COR-L47 (cell line): ENCODE results near the gene EEF1AKMT3.
"Not testable (repeated sequence)": the region's sequence is repeated elsewhere in the genome, so short reads cannot be mapped to it uniquely, and the experiment has no call there.

Experiments
- DNase-seq: peaks from one replicate; lab custom pipeline; 2025; lab: John Stamatoyannopoulos, UW

The EEF1AKMT3 gene

DNA sequence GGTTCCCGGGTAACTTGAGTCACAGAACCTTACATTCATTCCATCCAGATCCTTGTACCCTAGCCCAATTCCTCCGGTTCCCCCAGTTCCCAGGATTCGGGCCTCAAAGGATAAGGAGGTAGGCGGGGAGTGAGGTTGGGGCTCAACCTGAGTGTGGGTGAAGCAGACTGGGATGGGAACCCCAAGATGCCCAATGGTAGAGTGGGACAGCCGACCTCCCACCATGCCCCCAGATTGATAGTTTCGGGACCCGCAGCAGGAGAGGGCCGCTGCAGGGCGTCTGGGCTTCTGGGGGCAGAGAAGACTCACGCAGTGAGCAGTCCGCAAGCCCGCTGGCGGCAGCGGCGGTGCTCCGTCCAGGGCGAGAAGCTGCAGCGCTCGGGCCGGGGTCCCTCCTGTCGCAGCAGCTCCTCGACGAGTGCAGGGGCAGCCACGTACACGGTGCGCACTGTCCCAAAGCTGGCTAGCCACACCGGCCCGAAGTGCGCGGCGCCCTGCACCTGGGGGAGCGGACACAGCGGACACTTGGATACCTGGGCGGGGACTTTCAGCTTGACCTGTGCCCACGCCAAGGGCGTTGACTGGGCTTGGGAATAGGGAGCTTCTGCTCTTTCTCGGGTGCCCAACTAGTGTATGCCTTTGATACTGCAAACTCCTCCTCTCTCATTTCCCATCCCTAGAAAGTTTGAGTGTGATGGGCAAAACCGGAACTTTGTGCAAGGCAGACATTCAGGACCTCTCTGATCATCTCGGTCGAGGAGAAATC, 6.5 kb upstream of the EEF1AKMT3 start:
- DNase-seq: no peak

DNA sequence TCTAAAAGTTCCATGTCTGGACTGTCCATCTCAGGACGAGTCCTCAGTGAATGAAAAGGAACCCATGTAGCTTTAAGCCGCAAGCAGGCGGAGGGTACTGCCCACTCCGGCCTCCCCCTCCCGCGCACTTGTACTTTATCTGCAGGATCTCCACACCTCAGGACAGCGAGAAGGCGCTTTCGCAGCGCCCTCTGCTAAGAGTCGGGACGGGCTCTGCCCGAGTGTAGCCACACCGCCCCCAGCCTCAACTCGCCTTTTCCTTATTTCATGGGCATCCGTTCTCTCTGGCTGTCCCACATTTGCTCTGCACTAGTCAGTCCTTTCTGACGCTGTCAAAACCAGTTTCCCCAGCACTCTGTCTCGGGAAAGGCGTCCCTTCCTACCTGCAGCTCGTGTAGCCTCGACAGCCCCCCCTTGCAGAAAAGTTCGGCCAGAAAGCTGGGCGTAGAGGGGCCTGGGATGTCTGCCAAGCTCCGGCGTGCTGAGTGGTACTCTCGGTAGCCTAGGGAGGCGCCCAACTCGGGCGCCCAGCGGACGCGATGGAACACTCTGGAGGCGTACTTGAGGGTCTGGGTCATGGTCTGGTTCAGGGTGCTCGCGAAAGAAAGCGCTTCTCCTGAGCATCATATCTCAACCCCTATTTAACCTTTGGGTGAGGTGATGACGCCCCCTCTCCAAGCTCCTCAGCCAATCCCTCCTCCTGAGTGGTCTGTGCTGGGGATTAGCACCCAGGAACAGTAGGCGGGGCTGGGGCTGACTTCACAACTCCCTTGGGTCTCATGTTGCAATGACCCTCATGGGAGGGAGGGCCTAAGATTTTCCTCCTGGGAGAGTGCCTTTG, 5.7 kb upstream of the EEF1AKMT3 start, which contains the start of gene CYP27B1:
Gene CYP27B1 (minus strand): TSS at position 615 of the 841 bp plus-strand sequence. CDS start 37 bp downstream, at position 578.
- DNase-seq: peak; percentile 9

DNA sequence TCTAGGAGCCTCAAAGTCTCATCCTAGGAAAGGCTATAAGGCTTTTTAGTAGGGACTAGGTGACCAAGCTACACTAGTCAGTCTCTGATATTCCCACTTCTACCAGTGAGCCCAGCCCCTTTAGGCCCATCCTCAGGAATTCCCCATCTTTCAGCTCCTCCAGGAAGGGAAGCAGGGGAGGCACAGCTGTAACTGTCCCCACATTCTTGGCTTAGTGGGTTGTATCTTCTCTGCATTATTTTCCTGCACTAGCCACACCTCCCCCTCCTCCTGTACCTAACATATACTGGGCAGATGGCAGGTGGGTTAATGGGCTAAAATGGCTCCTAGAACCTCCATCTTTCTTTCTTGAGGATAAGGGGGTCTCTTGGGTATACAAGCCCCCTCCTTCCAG, 5.1 kb upstream of the EEF1AKMT3 start:
- DNase-seq: no peak

DNA sequence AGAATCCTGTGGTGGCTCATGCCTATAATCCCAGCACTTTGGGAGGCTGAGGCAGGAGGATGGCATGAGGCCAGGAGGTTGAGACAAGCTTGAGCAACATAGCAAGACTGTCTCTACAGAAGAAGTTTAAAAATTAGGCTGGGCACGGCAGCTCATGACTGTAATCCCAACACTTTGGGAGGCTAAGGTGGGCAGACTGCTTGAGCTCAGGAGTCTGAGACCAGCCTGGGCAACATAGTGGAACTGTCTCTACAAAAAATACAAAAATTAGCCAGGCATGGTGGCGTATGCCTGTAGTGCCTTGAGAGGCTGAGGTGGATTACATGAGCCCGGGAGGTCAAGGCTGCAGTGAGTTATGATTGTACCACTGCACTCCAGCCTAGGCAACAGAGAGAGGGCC, 4.5 kb upstream of the EEF1AKMT3 start:
- DNase-seq: no peak

DNA sequence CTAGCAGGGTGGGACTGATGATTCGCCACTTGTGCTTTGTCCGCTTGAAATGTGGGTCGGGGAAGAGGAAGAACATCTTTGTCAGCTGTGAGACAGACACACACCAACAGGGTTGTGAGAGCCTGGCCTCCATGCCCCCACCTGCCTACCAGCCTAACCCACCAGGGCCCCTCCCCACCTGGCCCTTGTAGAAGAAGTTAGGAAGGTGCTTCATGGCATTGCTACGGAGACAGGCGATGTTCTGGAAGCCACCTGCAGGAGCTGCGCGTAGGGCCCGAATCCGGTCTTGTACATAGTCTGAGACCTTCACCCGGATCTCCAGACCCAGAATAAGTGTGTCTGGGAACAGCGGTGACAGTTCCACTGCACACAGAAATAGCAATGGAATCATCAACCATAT, 2.8 kb upstream of the EEF1AKMT3 start:
- no peak for DNase-seq

DNA sequence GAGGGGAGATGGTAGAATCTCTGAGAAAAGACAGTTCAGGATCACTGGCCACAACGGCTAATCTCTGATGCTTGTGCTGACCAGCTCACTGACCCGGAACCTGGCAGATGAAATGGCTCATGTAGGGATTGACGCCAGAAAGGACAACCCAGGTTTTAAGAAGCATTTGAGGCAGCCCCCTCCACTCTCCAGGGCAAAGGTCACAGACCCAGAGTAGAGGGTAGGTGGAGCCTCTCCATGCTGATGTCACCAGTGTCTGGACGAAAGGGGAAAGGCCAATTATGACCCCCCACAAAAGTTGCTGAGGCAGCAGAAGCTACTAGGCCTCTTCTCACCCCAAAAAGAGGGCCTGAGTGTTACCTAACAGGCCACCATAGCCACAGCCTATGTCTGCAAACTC, 1.7 kb upstream of the EEF1AKMT3 start:
- no peak for DNase-seq

DNA sequence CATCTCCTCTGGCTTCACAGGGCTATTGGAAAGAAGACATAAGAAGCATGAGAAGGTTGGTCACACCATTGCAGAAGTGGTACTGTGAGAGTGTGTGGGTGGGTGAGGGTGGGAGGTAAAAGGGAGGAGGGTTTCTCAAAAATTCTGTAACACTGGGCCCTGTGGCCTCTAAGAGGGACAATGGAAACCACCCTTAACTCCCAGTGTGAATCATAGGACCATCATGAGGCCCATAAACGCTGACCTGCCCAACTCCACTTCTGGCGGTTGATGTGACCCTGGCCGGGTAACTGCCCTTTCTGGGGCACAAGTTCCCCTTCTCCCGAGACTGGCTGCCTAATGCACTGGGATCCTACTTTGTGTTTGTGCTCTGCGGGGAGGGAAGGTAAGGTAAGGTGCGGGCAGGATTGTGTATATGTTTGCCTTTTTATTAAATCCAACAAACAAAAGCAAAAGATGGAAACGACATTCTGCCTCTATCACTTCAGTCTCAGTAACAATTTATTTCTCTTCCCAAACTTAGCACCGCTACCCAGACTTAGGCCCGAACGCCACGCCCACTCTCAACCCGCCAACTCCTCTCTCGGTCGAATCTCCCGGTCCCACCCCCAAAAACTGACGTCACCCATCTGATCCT, 1.1 kb upstream of the EEF1AKMT3 start:
- DNase-seq: peak; percentile 79

DNA sequence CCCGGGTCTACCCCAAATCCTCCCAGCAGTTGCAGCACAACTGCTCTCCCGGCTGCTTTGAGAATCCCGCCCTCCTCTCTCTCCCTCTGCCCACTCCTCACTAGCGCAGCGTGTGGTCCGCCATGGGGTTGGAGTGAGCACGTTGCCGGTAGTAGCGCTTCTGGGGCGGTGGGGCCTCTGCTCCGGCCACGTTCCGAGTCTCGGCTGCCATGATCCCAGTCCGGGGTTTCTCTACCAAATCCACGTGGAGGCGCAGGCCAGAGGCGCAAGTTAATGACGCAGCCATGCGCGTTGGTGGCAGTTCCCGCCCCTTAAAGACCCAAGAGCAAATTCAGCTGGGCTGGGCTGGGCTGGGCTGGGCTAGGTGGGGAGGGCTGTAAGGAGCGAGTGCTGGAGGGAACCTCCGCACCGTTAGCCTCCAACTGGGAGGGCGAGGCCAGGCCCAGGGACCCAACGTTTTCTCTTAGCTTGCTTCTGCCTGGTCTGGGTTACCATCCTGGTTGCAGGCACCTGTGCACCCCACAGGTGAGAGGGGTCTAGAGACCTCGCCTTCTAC, 463 bp upstream of the EEF1AKMT3 start, which contains the start of gene METTL1:
Gene METTL1 (minus strand): TSS at position 233 of the 556 bp plus-strand sequence. CDS start 22 bp downstream, at position 211.
- DNase-seq: peak; percentile 93

DNA sequence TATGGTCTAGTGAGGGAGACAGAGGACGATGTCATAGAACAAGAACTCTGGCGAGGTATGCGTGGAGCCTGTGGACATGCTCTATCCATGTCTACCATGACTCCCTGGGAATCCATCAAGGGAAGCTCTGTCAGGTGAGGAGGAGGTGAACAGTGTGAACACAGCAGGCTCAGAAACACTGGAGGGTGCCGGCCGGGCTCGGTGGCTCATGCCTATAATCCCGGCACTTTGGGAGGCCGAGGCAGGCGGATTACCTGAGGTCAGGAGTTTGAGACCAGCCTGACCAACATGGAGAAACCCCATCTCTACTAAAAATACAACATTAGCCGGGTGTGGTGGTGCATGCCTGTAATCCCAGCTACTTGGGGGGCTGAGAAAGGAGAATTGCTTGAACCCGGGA, 2.2 kb downstream of the EEF1AKMT3 start:
- not testable (repeated sequence) for DNase-seq

DNA sequence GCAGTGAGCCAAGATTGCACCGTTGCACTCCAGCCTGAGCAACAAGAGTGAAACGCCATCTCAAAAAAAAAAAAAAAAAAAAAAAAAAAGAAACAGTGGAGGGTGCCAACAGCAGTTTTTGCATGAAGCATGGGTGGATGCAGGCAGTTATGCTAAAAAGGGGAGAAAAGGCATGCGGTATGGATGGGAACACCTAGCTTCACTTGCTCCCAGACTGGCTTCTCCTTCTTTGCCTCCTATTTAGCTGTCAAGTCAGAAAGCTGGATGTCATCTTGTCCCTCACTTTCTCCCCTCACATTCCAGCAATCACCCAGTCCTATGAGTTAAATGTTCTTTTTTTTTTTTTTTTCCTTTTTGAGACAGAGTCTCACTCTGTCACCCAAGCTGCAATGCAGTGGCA, 2.6 kb downstream of the EEF1AKMT3 start:
- DNase-seq: no peak

DNA sequence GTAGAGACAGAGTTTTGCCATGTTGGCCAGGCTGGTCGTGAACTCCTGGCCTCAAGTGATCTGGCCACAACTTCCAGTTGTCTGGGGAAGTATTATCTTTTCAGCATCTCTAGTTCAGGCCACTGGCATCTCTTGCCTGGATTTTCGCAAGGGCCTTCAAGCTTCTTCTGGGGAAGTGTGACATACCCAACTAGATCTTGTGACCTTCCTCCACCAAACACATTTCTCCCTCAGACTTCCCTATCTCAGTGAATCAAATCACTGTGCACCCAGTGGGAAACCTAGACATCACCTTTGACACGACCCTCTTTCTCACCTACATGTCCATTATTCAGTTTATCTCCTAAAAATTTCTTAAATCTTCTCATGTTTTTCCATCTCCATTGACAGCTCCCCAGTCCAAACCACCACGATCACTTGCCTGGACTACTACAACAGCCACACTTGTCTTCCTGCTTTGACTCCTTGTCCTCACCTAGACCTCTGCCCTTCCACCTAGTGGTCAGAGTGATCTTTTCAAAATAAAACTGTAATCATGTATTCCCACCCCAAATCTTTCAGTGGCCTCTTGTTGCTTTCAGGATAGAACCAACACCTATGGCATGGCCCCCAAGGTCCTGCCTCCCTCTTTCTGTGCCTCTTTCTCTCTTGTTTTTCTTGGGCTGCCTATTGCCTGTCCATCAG, 3.3 kb downstream of the EEF1AKMT3 start:
- DNase-seq: no peak

DNA sequence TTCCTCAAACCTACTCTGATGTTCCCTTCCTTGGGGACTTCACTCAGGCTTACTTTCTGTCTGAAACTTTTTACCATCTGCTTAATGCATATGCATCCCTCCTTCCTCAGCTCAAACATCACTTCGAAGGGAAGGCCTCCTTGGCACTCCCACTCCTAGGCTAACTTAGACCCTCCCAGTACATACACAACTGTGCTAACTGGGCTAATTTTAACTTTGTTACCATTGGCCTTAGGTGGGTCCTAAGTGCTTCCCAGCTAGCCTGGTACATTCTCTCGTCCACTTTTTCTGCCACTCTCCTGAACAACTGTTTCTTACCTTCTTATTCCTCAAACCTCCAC, 3.8 kb downstream of the EEF1AKMT3 start:
- DNase-seq: no peak

DNA sequence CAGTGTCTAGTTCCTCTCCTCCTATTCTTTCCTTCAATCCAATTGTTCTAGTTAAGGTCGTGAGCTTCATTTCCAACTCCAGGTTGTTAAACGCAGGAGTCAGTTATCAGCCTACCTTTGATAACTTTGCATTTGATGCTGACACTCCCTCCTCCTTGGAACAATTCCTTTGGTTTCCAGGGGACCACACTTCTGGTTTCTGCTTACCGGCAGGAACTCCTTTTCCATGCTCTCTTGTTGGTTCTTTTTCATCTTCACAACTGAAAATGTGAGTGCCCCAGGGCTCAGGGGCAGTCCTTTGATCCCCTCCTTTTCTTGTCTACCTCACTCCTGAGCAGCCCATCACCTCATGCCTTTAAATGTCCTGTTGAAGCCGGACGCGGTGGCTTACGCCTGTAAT, 5.0 kb downstream of the EEF1AKMT3 start:
- no peak for DNase-seq

DNA sequence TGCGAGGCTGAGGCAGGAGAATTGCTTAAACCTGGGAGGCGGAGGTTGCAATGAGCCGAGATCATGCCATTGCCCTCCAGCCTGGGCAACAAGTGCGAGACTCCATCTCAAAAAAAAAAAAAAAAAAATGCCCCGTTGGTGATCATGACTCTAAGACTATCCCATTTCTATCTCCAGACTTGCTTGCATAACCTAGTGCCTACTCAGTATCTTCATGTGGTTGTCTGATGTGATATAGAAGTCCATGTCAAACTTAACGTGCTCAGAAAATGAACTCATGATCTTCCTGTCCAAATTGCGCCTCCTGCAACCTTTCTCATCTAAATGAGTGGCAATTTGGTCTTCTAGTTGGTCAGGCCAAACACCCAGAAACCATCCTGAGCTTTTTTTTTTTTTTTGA, 5.5 kb downstream of the EEF1AKMT3 start:
- DNase-seq: no peak

DNA sequence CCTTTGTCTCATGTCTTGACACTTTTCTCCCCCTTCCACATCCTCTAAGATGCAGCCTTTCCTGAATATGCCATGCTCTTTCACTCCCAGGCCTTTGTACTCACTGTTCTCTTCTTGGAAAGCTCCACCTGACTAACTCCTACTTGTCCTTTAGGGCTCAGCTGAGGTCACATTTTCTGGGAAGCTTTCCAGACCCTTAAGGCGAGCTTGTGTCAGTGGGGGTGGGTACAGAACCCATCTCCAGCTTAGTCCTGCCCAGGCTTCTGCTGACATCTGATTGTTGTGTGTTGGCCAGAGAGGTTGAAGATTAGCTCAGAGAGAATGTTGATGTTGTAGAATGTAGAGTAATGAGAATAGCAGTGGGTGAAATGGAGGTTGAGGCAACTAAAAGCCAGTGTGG, 7.3 kb downstream of the EEF1AKMT3 start:
- no peak for DNase-seq

DNA sequence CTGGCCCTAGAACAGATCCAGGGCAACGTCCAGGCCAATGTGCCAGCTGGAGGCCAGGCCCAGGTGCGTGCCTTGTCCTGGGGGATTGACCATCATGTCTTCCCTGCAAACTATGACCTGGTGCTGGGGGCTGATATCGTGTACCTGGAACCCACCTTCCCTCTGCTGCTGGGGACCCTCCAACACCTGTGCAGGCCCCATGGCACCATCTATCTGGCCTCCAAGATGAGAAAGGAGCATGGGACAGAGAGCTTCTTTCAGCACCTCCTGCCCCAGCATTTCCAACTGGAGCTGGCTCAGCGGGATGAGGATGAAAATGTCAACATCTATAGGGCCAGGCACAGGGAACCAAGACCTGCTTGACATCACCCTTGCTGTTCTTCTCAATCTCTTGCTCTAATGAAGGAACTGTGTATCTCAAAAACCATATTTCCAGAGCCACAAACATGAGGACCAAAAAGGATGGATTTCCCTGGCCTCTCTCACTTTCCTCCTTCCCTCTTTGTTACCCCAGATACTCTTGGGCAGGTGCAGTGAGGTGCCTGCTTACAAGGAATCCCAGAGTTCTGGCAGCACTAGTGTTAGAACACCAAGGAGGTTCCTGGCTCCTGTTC, 8.0 kb downstream of the EEF1AKMT3 start:
- no peak for DNase-seq

DNA sequence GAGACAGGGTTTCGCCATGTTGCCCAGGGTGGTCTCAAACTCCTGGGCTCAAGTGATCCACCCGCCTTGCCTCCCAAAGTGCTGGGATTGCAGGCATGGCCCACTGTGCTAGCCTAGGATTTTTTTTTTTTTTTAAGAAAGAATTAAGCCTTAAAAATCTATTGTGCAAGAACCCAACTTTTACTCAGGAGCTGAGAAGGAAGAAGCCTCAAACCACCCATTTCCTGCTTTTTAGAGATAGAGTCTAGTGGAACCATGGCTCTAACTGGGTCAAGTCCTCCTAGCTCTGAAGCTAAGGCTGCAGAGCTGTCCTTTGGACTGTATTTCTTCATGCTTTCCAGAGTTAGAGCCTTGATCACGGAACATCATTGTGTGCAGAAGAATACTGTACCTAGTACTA, 8.8 kb downstream of the EEF1AKMT3 start:
- DNase-seq: no peak

DNA sequence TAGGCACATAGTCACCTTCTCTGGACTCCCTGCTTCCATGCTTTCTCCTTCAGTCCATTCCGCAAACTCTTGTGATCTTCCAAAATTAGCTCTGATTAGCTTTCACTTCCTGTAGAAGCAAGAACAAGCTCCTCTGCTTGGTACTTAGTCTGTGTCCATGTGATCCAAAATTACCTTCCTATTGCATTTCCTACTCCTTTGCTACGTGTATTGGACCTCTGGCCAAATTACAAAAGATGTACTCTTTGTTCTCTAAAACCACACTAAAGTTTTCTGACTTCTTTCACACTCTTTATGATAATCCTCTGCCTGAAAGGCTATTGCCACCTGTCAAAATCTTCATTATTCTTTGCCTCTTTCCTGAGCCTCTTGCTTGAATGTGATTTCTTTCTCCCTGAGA, 9.4 kb downstream of the EEF1AKMT3 start:
- no peak for DNase-seq

DNA sequence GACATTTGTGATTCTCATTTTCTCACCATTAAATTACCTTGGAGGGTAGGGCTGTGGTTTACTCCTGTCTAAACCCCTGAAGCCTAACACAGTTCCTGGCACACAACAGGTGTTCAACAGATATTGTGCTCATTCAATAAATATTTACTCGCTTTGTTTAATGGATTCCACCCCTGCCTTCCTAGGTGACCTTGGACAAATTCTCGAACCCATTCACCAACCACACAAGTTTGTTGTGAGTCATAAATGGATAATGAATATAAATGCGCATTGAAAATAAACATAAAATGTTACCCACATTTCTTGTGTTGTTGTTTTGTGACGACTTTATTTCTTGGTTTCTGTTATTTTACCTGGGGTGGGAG, 9.8 kb downstream of the EEF1AKMT3 start:
- DNase-seq: no peak

DNA sequence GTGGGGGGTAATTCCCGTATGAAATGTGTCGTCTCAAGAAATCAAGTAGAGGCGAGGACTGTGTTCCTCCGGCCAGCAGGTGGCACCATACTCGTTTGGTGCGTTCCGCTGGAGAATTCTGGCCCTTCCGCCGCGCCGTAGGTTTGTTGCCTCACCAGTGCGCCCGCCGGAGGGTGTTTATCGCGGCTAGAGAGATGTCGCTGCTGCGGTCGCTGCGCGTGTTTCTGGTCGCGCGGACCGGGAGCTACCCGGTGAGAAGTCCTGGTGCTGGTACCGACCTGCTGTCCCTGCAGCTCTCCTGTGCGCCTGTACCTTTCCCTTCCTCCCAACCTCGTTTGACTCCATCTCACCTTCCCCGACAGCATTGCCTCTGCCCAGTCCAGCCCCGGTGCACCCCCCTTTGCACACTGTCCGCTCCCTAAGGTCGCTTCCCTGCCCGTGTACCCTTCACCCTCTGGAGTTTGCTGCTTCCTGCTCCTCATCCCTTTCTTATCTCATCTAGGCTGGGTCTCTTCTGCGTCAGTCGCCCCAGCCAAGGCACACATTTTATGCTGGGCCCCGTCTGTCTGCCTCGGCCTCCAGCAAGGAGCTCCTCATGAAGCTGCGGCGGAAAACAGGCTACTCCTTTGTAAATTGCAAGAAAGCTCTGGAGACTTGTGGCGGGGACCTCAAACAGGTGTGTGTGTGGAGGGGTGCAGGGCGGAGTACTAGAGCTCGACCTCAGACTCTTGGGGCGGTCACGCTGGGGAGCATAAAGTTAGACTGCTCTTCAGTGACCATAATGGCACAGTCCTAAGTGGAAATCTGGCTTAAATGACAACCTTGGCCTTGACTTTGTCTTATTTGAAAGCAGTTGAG, 10.4 kb downstream of the EEF1AKMT3 start, which contains the start of gene TSFM:
Gene TSFM (plus strand): TSS at position 180 of the 858 bp plus-strand sequence. CDS start 15 bp downstream, at position 195.
- peak; percentile 96 for DNase-seq
